BE2C (cell line): ENCODE results near the gene RHBG.

Experiments used
- DNase-seq: peaks from one replicate; pipeline ENCODE4 v3.0.0-alpha.2; 2020
- H3K27me3 ChIP-seq: fragments of 250-450 bp; sonication (Bioruptor Pico); 2 replicates; pipeline ENCODE4 v1.5.1; 2020; ENCODE audit warnings: mild to moderate bottlenecking
- H3K36me3 ChIP-seq: fragments of 250-450 bp; sonication (Bioruptor Pico); 2 replicates; pipeline ENCODE4 v1.5.1; 2020; ENCODE audit warnings: mild to moderate bottlenecking
- H3K4me1 ChIP-seq: fragments of 250-450 bp; sonication (Bioruptor Pico); 2 replicates; pipeline ENCODE4 v1.5.1; 2020
- H3K4me3 ChIP-seq: 2 replicates; pipeline ENCODE4 v1.5.1; 2011; ENCODE audit warnings: low read depth, low read length
- H3K9me3 ChIP-seq: fragments of 250-450 bp; sonication (Bioruptor Pico); 2 replicates; pipeline ENCODE4 v1.5.1; 2020
- CTCF ChIP-seq: IDR thresholded peaks from 2 replicates; pipeline ENCODE4 v1.5.1; 2012; ENCODE audit warnings: mild to moderate bottlenecking, low read depth, low read length

Gene RHBG

GRCh38 chr1:156386949-156387869 is 18.2 kb downstream of the RHBG start:
- Histone ChIP-seq H3K9me3 (no peaks in the 10 kb centered on the region), H3K4me3 (no peak overlapping the region), H3K27me3 (no peaks in the 10 kb centered on the region), H3K36me3 (no peaks in the 10 kb centered on the region), H3K4me1 (peaks cover 4% of the 10 kb centered on the region)
- DNase-seq, result no peak
- TF ChIP-seq CTCF, result no peak

- Histone ChIP-seq H3K4me1 (peaks cover 4% of the 10 kb centered on the region), H3K4me3 (no peak overlapping the region), H3K36me3 (no peaks in the 10 kb centered on the region), H3K9me3 (no peaks in the 10 kb centered on the region), H3K27me3 (no peaks in the 10 kb centered on the region)
- no peak for DNase-seq
- TF ChIP-seq CTCF, result no peak
These were observed 18.8 kb downstream of the RHBG start for GRCh38 chr1:156387870-156388173.

- TF ChIP-seq CTCF, result no peak
- no peak for DNase-seq
- H3K4me1 ChIP-seq, result peaks cover 4% of the 10 kb centered on the region
- no peaks in the 10 kb centered on the region for H3K27me3 ChIP-seq
- no peaks in the 10 kb centered on the region for H3K36me3 ChIP-seq
- H3K4me3 ChIP-seq, result no peak overlapping the region
- no peaks in the 10 kb centered on the region for H3K9me3 ChIP-seq
These were observed 19.4 kb downstream of the RHBG start for GRCh38 chr1:156388174-156389137.

GRCh38 chr1:156389311-156389710 is 20.3 kb downstream of the RHBG start:
- H3K9me3 ChIP-seq, result no peaks in the 10 kb centered on the region
- no peaks in the 10 kb centered on the region for H3K36me3 ChIP-seq
- no peaks in the 10 kb centered on the region for H3K27me3 ChIP-seq
- DNase-seq, result no peak
- H3K4me1 ChIP-seq, result peaks cover 4% of the 10 kb centered on the region
- TF ChIP-seq CTCF, result no peak
- no peak overlapping the region for H3K4me3 ChIP-seq

GRCh38 chr1:156390469-156391365 is 21.7 kb downstream of the RHBG start:
- no peak for DNase-seq
- H3K36me3 ChIP-seq, result no peaks in the 10 kb centered on the region
- H3K4me1 ChIP-seq, result peaks cover 3% of the 10 kb centered on the region
- no peaks in the 10 kb centered on the region for H3K27me3 ChIP-seq
- no peak overlapping the region for H3K4me3 ChIP-seq
- no peak for TF ChIP-seq CTCF
- H3K9me3 ChIP-seq, result no peaks in the 10 kb centered on the region
